Mesenteric fat pad (tissue), 1 donor: ENCODE data around the gene DBR1. TPM values are rescaled to one million over a fixed set of nuclear protein-coding genes. Genes with fewer than 3 reads are reported as not detected.

Source experiments
- DNase-seq: peaks from one replicate; pipeline ENCODE4 v3.0.0-alpha.2; 2020; ENCODE audit warnings: low spot score
- long read RNA-seq: library from polyadenylated mRNA; unstranded; transcript quantifications from one replicate; pipeline ENCODE4 v2.0.0, GENCODE V29; 2020
- total RNA-seq: library from RNA; stranded (reverse); fragmentation: NEBNext Ultra II Directional; extraction: Animal tissue kit (Norgen Biotek cat#: 25700); gene quantifications from one replicate; pipeline ENCODE4 v1.2.1, GENCODE V29; 2021
- donor health status: DM: yes; HTN: yes; CAD: no.

DBR1 gene, protein sequence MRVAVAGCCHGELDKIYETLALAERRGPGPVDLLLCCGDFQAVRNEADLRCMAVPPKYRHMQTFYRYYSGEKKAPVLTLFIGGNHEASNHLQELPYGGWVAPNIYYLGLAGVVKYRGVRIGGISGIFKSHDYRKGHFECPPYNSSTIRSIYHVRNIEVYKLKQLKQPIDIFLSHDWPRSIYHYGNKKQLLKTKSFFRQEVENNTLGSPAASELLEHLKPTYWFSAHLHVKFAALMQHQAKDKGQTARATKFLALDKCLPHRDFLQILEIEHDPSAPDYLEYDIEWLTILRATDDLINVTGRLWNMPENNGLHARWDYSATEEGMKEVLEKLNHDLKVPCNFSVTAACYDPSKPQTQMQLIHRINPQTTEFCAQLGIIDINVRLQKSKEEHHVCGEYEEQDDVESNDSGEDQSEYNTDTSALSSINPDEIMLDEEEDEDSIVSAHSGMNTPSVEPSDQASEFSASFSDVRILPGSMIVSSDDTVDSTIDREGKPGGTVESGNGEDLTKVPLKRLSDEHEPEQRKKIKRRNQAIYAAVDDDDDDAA
- total RNA-seq = 11.1 TPM
- long read RNA-seq, transcript DBR1-201 (8 exons, 2,666 nt) = major isoform, 13 of 16 reads
- long read RNA-seq, partial matches to known transcripts = 1 of 16 reads
- long read RNA-seq, other reads (novel, unspliced or antisense) = 2 of 16 reads

GRCh38 chr3:138174421-138175131, at the start of gene DBR1:
Gene DBR1 (minus strand): TSS chr3:138174921. CDS start chr3:138174795, 126 bp downstream.
- DNase-seq = no peak

DNA sequence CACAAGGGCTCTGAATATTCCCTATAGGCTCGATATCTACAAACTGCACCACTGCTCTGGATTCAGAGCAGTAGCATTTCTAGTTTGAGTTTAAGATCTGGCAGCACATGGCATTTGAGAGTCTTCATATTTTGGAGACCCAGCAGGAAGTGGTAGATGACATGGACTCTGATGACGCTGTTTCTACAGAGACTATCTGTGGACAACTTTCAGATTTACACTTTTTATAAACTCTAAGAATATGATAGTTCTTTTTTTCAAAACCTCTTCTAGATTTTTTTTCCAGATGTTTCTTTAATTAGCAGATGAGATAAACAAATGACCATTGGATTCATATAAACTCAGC, 48.2 kb upstream of the DBR1 start:
- no peak for DNase-seq

GRCh38 chr3:138222131-138222941, 47.6 kb upstream of the DBR1 start:
- DNase-seq = no peak

DNA sequence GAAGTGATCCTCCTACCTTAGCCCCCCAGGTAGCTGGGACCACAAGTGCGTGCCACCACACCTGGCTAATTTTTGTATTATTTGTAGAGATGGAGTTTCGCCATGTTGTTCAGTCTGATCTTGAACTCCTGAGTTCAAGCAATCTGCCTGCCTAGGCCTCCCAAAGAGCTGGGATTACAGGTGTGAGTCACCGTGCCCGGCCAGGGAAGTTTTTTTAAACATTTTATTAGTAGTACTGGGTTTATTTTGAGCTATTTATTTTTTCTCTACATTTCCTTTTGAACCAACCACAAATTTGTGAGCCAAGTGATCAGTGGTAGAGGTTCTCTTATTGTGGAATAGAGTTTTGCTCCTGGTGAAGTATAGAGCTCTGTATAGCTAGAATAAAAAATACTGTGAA, 46.1 kb upstream of the DBR1 start:
- no peak for DNase-seq

- DNase-seq = no peak
Observed at GRCh38 chr3:138220242-138220641, 45.5 kb upstream of the DBR1 start.

DNA sequence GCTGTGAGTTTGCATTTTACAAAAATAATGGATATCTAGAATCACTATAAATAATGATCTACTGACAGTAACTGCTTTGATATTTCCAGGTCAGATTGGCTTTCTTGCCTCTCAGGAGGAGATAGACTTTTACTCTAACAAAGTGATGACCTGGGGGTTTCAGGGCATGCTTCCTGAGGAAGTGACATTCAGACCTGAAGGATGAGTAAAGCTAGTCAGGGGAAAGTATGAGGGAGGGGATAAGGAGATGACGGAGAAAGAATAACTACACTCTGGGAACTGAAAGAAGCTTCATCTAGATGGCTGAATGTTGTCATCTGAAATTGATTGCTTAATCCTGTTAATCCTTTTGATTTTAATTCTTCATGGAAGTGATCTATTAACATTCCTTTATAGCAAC, 44.5 kb upstream of the DBR1 start:
- no peak for DNase-seq

DNA sequence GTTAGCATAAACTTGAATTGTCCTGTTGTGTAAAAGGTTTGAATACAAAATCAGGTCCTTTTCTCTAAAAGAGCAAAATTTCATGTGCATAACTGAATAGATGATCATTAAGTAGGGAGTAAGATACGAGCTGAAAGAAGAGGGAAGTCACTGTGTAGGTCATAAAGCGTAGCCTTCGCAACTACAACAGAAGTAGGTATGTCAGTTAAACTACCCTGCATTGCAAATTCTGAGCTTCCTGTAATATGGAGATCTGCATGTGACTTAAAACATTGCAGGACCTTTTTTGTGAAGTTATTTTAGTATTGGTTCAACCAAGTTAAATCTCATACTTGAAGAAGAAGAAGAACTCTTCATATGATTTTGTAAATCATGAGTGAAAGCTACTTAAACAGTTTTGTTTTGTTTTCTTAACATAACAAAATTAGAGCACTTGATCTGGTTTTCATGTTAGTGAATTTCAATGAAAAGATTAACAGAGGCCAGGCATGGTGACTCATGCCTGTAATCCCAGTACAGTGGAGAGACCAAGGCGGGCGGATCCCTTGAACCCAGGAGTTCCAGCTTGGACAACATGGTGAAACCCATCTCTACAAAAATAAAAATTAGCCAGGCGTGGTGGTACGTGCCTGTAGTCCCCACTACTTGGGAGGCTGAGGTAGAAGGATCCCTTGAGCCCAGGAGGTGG, 38.8 kb upstream of the DBR1 start:
- DNase-seq = no peak

- DNase-seq = no peak
Observed at GRCh38 chr3:138210528-138210927, 35.8 kb upstream of the DBR1 start.

DNA sequence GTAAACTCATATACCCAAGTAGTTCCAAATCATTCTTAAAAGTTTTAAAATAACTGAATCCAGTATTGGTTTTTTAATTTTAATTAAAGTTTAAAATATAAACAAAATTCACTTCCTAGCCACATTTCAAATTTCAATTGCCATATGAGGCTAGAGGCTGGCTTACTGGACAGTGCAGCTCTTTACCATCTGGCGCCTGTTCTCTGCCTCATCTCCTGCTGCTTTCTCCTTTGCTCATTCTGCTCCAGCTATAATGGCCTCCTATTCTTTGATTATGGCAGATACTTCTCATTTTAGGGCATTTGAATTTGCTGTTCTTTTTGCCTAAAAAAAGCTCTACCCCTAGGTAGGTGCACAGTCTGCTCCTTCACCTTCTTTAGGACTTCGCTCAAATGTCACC, 31.5 kb upstream of the DBR1 start:
- DNase-seq = no peak

DNA sequence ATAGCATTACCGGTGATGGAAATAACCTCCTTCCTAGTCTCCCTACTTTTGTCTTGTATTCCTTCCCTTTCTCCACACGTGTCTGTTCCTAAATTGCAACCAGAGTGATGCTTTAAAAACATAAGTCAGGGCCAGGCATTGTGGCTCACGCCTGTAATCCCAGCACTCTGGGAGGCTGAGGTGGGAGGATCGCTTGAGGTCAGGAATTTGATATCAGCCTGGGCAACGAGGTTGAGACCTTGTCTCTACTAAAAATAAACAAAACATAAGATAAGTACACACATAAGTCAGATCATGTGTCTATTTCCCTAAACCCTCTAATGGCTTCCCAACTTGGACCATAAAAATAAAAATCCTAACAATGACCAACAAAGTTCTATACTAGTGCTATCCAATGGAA, 30.8 kb upstream of the DBR1 start:
- DNase-seq = no peak

GRCh38 chr3:138203938-138204337, 29.2 kb upstream of the DBR1 start:
- DNase-seq = no peak

- DNase-seq = no peak
Observed at GRCh38 chr3:138202945-138203701, 28.4 kb upstream of the DBR1 start.

- DNase-seq = no peak
Observed at GRCh38 chr3:138200424-138200823, 25.7 kb upstream of the DBR1 start.

DNA sequence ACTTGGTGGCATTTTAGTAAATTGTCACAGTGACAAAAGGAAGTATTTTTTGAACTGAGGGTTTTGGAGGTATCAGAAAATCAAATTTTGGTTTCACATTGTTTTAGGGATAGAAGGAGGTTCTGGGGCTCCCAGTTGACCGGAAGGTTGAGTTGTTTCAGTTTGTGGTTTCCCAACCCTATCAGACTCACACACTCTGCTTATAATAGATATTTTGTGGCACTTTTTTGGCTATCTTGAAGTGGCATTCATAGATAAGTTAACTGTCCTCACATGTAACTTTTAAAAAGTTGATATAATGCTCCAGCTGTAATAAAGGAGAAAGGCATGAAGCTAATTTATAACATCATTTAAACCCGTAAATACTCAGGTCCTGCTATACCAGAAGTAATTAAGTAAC, 25.1 kb upstream of the DBR1 start:
- DNase-seq = no peak

DNA sequence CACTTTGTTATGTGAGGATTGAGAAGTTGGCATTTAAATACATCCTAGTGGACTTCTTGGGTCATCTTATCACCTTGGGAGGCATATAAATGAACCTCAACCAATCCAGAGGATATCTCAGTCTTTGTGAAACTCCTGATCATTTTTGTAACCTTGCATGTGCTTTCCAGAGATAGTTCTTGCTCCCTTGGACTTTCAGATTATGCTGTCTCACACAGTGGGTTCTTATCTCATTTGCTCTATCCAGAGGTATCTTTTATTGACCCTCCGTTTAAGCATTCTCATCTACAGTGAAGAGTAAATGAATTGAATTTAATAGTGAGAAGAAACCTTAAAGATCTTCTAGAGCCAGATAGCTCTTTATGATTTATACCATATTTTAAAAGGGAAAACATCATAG, 22.8 kb upstream of the DBR1 start:
- DNase-seq = no peak

DNA sequence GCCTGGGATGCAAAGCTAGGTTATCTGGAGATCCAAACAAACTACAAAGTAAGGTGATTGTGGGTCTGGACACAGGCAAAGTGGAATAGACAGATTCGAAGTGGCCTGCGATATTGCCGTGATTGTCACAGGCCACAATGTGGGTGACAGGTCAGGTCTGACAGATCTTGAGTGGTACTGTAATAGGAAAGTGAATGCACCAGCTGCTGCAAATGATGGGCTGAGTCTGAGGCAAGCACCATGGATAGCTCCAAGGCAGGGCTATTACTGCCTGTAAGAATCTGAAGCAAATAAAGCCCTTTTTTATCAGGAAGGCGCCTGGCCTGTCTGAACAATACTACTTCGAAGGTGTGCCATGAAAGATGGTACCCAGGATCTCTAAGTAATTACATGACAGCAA, 22.3 kb upstream of the DBR1 start:
- no peak for DNase-seq

DNA sequence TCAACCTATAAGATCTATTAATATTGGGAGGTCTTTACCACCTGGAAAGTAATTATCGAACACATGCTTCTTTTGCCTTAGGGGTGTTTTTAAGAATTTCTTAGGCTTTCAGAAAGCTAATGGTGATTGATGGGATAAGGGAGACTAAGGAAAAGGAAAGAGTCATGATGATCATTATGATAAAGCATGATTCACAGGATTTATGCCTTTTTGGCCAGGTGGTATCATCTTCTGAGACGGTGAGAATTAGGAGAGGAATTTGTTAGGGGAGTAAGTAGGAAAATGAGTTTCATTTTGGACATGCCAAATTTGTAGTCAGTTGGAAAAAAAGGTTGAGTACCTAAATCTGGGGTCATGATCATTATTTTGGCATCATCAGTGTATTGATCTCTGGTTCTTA, 21.3 kb upstream of the DBR1 start:
- DNase-seq = no peak

DNA sequence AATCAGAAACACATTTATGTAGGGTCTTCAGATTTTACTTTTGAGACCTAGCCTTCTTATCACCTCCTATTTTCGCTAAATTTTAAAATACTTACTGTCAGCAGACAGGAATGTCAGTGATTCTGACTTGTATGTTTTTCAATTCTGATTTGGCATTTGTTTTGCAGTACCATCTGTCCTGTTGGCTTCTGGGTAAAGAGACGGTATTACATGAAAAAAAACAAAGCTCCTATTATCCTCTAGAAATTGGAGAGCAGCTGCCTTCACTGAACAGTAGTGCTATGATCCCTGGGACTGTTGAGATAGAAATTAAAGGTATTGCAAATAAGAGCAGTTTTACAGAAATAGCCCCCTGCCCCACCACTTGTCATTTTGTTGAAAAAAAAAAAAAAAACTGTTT, 20.8 kb upstream of the DBR1 start:
- DNase-seq = no peak

- no peak for DNase-seq
Observed at GRCh38 chr3:138188013-138188730, 13.5 kb upstream of the DBR1 start.
